Colonic mucosa (tissue), 4 donors: Measurements from ENCODE around the gene TUSC2. TPM values are rescaled to one million over a fixed set of nuclear protein-coding genes. Genes with fewer than 3 reads are reported as not detected.
A peak's percentile ranks its signal among the peaks of the same experiment; 100 is the strongest.

ENCODE experiments used
- DNase-seq: peaks from one replicate; pipeline ENCODE4 v3.0.0-alpha.2; 2020
- H3K27ac ChIP-seq: fragments of 200-600 bp; one replicate; pipeline ENCODE4 v1.8.0; 2021
- H3K27me3 ChIP-seq: fragments of 200-600 bp; one replicate; pipeline ENCODE4 v1.8.0; 2021
- H3K36me3 ChIP-seq: fragments of 200-600 bp; one replicate; pipeline ENCODE4 v1.8.0; 2021
- H3K4me1 ChIP-seq: fragments of 200-600 bp; one replicate; pipeline ENCODE4 v1.8.0; 2021; ENCODE audit warnings: mild to moderate bottlenecking
- H3K4me3 ChIP-seq: fragments of 200-600 bp; one replicate; pipeline ENCODE4 v1.8.0; 2021
- H3K9ac ChIP-seq, 2 donors: one replicate each; pipeline ENCODE4 v1.7.0; 2013; ENCODE audit warnings: control low read depth in 2 of 2, low read depth in 2 of 2, low read length in 2 of 2
- H3K9me3 ChIP-seq: fragments of 200-600 bp; one replicate; pipeline ENCODE4 v1.8.0; 2021
- intact Hi-C: fragments of 100-400 bp; cut with DNase I; formaldehyde crosslinking; loops from one replicate; pipeline ENCODE4 v1.14.1; 2022
- total RNA-seq, 2 donors: library from RNA; stranded (reverse); fragmentation: NEBNext Ultra II Directional in 1 of 2; extraction: Animal tissue kit (Norgen Biotek cat#: 25700) in 1 of 2; gene quantifications; one replicate each; pipeline ENCODE4 v1.2.1, GENCODE V29; 2021
- TF ChIP-seq, protein P1 (sequence below): fragments of 200-600 bp; IDR thresholded peaks from one replicate; pipeline ENCODE4 v1.8.0; 2022; ENCODE audit warnings: antibody characterized with exemption, mild to moderate bottlenecking
- donor health status: healthy.
- donor health status: DM: no; HTN: no; CAD: no.
- donor health status: DM: no; HTN: no; CAD: no.

The TUSC2 gene
- total RNA-seq, 2 donors from 2014 or later: 26.1 to 39.5 TPM

DNA sequence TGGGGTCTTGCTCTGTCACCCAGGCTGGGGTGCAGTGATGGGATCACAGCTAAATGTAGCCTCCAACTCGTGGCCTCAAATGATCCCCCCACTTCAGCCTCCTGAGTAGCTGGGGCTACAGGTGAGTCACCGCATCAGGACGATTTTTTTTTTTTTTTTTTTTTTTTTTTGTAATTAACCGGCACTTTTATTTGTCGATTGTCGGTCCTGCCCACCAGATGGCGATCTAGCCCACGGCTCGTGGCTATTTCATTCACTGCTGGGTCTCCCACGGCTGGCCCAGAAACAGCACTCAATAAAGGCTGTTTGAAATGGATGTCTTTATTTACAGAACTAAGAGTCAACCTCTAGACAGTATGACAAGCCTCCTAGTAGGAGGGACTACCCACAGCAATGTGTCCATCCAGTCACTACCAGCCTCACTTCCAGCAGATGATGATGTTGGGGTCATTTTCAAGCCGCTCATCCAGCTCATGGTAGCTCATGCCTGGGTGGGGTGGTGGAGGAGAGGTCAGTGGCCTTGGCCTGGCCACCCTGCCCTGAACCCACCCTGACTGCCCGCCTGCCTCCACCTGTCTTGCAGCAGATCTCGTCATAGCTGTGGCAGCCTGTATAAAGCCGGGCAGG lies 19.3 kb upstream of the TUSC2 start:
- TF ChIP-seq, protein P1, sequence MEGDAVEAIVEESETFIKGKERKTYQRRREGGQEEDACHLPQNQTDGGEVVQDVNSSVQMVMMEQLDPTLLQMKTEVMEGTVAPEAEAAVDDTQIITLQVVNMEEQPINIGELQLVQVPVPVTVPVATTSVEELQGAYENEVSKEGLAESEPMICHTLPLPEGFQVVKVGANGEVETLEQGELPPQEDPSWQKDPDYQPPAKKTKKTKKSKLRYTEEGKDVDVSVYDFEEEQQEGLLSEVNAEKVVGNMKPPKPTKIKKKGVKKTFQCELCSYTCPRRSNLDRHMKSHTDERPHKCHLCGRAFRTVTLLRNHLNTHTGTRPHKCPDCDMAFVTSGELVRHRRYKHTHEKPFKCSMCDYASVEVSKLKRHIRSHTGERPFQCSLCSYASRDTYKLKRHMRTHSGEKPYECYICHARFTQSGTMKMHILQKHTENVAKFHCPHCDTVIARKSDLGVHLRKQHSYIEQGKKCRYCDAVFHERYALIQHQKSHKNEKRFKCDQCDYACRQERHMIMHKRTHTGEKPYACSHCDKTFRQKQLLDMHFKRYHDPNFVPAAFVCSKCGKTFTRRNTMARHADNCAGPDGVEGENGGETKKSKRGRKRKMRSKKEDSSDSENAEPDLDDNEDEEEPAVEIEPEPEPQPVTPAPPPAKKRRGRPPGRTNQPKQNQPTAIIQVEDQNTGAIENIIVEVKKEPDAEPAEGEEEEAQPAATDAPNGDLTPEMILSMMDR: peak; percentile 47
- no peak overlapping the region for H3K9ac ChIP-seq
- H3K27me3 ChIP-seq: no peaks in the 10 kb centered on the region
- no peak overlapping the region for H3K4me3 ChIP-seq
- H3K4me1 ChIP-seq: peaks cover 19% of the 10 kb centered on the region
- no peak overlapping the region for H3K27ac ChIP-seq
- DNase-seq: peak; percentile 73
- H3K36me3 ChIP-seq: no peaks in the 10 kb centered on the region
- no peaks in the 10 kb centered on the region for H3K9me3 ChIP-seq
- intact Hi-C loops: loop anchor here (5.0 kb wide), 1 partner anchor 195 kb away; no protein-coding TSS in a partner anchor

DNA sequence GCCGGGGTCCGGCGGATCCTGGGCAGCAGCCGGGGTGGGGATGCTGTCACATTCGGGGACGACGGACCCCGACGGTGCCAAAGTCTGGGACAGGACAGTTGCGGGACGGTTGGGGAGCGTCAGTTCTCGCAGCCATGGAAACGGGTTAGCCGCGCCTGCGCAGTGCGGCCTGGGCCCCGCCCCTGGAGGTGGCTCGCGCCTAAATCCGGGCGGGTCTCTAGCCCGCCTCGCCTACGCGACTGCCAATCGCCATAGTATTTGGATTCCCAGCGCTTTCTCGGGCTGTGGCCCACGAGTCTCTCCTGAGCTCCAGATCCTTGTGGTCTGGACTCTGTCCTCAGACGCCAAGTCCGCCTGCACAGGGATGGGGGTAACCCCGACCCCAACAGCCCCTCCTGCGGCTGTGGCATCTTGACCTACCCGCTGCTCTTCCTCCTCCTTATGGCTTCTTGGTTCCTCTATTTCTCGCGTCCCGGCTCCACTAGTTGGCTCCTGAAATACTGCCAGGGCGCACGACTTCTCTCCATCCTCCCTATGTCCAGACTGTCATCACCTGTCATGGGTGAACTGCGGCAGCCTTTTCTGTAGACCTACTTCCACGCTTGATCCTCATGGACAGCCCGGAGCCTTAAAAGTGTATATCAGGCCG lies 17.7 kb upstream of the TUSC2 start, which contains the start of gene ZMYND10:
ZMYND10 (minus strand) TSS at position 147 of the 649 bp plus-strand sequence. CDS start 153 bp downstream, outside the sequence.
- intact Hi-C loops: loop anchor here (5.0 kb wide), 1 partner anchor 197 kb away; no protein-coding TSS in a partner anchor

GRCh38 chr3:50345008-50345407 lies 17.0 kb upstream of the TUSC2 start:
- no peak overlapping the region for H3K9ac ChIP-seq
- intact Hi-C loops: loop anchor here (5.0 kb wide), 1 partner anchor 197 kb away; no protein-coding TSS in a partner anchor
- H3K4me3 ChIP-seq: peak overlapping the region; percentile 25
- H3K27me3 ChIP-seq: no peaks in the 10 kb centered on the region
- no peak overlapping the region for H3K27ac ChIP-seq
- H3K4me1 ChIP-seq: peaks cover 10% of the 10 kb centered on the region
- no peaks in the 10 kb centered on the region for H3K9me3 ChIP-seq
- no peaks in the 10 kb centered on the region for H3K36me3 ChIP-seq
- TF ChIP-seq, protein P1: no peak
- no peak for DNase-seq

More for the DNA sequence above, 17.7 kb upstream of the TUSC2 start, which contains the start of gene ZMYND10:
- peak; percentile 88 for DNase-seq
- no peaks in the 10 kb centered on the region for H3K36me3 ChIP-seq
- H3K27ac ChIP-seq: no peak within 1 kb of the TSS
- TF ChIP-seq, protein P1: no peak
- no peak within 1 kb of the TSS for H3K9ac ChIP-seq
- no peaks in the 10 kb centered on the region for H3K9me3 ChIP-seq
- H3K4me1 ChIP-seq: peaks cover 10% of the 10 kb centered on the region
- peak within 1 kb of the TSS; percentile 25 for H3K4me3 ChIP-seq
- no peaks in the 10 kb centered on the region for H3K27me3 ChIP-seq

DNA sequence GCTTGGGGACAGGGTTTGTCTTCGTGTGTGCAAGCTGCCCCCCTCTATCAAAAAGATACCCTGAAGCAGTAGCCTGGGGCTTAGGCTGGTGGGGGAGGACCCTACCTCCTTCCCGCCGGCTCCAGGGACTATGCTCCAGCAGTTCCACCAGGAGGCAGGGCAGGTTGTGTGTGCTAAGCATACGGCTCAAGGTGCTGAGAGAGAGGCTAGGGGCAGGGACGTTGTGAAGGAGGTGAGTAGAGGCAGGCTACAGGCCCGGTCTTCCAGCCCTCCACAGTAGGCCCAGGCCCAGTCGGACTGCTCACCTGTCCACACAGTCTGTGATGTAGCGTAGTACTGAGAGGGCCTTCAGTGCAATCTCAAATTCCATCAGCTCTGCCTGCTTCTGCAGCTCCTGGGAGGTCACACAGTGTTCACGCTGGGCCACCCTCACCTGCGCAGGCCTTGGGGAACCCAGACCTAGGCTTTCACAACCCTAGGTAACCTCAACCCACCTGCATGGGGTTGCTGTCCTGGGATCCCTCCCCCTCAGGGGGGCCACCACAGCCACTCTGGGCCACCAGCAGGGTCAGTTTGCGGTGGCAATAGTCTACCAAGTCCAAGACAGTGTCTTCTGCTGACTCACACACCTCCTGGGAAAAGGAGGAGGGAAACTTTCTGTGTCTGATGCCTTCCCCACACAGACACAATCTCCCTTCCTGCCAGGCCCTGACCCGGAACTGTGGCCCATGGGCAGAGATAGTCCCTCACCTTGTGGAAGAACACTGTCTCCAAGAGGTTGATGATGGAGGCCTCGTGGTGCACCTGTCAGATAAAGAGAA lies 15.0 kb upstream of the TUSC2 start:
- Histone ChIP-seq H3K4me1 (peaks cover 3% of the 10 kb centered on the region), H3K27ac (no peak overlapping the region), H3K9me3 (no peaks in the 10 kb centered on the region), H3K9ac (no peak overlapping the region), H3K27me3 (no peaks in the 10 kb centered on the region), H3K36me3 (no peaks in the 10 kb centered on the region), H3K4me3 (no peak overlapping the region)
- TF ChIP-seq, protein P1: no peak
- intact Hi-C loops: no loop called here
- peak; percentile 17 for DNase-seq

- Histone ChIP-seq H3K9ac (no peak overlapping the region), H3K4me1 (peaks cover 3% of the 10 kb centered on the region), H3K9me3 (no peaks in the 10 kb centered on the region), H3K27ac (no peak overlapping the region), H3K4me3 (no peak overlapping the region), H3K36me3 (no peaks in the 10 kb centered on the region), H3K27me3 (no peaks in the 10 kb centered on the region)
- TF ChIP-seq, protein P1: no peak
- DNase-seq: peak; percentile 22
- intact Hi-C loops: no loop called here
Measured at GRCh38 chr3:50341996-50342650, 14.1 kb upstream of the TUSC2 start.
